IPS DF 6.9 (cell line): ENCODE measurements around the gene YIPF4.

Experiments used
- DNase-seq: peaks from one replicate; pipeline ENCODE4 v3.0.0-alpha.2; 2013; ENCODE audit warnings: low read depth, low spot score
- H3K27ac ChIP-seq: one replicate; pipeline ENCODE4 v1.5.1; 2013; ENCODE audit warnings: low read length, control low read depth
- H3K27me3 ChIP-seq: 2 replicates; pipeline ENCODE4 v1.6.1; 2013; ENCODE audit warnings: mild to moderate bottlenecking, low read length; ENCODE audit not compliant: control insufficient read depth, insufficient read depth
- H3K36me3 ChIP-seq: 2 replicates; pipeline ENCODE4 v1.6.1; 2013; ENCODE audit warnings: low read length; ENCODE audit not compliant: control insufficient read depth, insufficient read depth
- H3K4me1 ChIP-seq: 2 replicates; pipeline ENCODE4 v1.6.1; 2013; ENCODE audit warnings: low read length; ENCODE audit not compliant: control insufficient read depth, insufficient read depth
- H3K4me3 ChIP-seq: 2 replicates; pipeline ENCODE4 v1.5.1; 2013; ENCODE audit warnings: mild to moderate bottlenecking, low read length
- H3K9me3 ChIP-seq: 2 replicates; pipeline ENCODE4 v1.6.1; 2013; ENCODE audit warnings: low read length, inconsistent platforms; ENCODE audit not compliant: control insufficient read depth, insufficient read depth
- WGBS: extraction: QIAGEN DNeasy Blood & Tissue Kit; methylation state at CpG from one replicate; pipeline ENCODE4 v1.1.7; 2013; ENCODE audit warnings: mixed read lengths, missing lambda C conversion rate; ENCODE audit not compliant: insufficient read length, insufficient coverage; 5-methylcytosine and 5-hydroxymethylcytosine counted together

YIPF4 gene

DNA sequence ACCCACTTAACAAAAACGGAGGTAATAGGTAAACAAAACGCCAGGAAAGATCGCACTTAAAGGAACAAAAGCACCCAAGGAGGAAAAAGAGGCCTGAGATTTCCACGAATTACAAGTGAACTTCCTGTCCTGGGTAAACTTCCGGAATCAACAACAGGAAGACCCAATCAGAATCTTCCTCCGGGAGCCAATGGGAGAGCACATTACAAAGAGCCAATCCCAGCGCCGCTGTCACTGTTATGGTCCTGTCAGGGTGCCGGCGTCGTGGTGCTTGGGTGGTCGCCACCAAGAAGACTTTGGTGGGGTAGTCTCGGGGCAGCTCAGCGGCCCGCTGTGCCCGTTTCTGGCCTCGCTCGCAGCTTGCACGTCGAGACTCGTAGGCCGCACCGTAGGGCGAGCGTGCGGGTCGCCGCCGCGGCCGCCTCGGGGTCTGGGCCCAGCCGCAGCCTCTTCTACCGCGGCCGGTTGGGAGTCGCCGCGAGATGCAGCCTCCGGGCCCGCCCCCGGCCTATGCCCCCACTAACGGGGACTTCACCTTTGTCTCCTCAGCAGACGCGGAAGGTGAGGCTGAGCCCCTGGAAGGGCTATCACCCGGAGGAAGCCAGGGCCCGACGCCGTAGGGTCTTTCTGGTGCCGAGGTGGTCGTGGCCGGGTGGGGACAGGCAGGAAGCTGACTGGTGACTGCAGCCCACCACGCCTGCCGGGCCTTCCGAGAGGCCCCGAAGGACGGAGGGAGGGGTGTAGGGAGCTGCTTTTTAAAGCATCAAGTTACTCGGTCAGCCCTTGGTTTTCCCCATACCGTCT lies at the start of gene YIPF4:
TSS of gene YIPF4 (plus strand) at position 231 of the 804 bp plus-strand sequence. CDS start at position 483, 252 bp downstream.
- H3K36me3 ChIP-seq, result 0 out of 2 replicates have a peak, but pooled peaks cover 4% of the 10 kb centered on the region
- no peak within 1 kb of the TSS for H3K27ac ChIP-seq
- no peaks in the 10 kb centered on the region for H3K27me3 ChIP-seq
- H3K4me1 ChIP-seq, result no peaks in the 10 kb centered on the region
- H3K9me3 ChIP-seq, result no peaks in the 10 kb centered on the region
- no CpG with 5 or more reads among the region's 59 CpGs for WGBS
- DNase-seq, result peak; percentile 73
- H3K4me3 ChIP-seq, result peak within 1 kb of the TSS; percentile 99

- WGBS, result no CpG with 5 or more reads among the region's 2 CpGs
- H3K9me3 ChIP-seq, result no peaks in the 10 kb centered on the region
- H3K4me3 ChIP-seq, result no peak overlapping the region
- 0 out of 2 replicates have a peak, but pooled peaks cover 2% of the 10 kb centered on the region for H3K36me3 ChIP-seq
- no peak overlapping the region for H3K27ac ChIP-seq
- no peaks in the 10 kb centered on the region for H3K4me1 ChIP-seq
- no peak for DNase-seq
- H3K27me3 ChIP-seq, result no peaks in the 10 kb centered on the region
These were observed 49.5 kb upstream of the YIPF4 start for GRCh38 chr2:32228181-32228580.

- DNase-seq, result no peak
- no peak overlapping the region for H3K4me3 ChIP-seq
- no peak overlapping the region for H3K27ac ChIP-seq
- H3K36me3 ChIP-seq, result 0 out of 2 replicates have a peak, but pooled peaks cover 2% of the 10 kb centered on the region
- no peaks in the 10 kb centered on the region for H3K4me1 ChIP-seq
- H3K27me3 ChIP-seq, result no peaks in the 10 kb centered on the region
- no CpG with 5 or more reads among the region's 1 CpG for WGBS
- H3K9me3 ChIP-seq, result no peaks in the 10 kb centered on the region
These were observed 48.1 kb upstream of the YIPF4 start for GRCh38 chr2:32229635-32230034.

DNA sequence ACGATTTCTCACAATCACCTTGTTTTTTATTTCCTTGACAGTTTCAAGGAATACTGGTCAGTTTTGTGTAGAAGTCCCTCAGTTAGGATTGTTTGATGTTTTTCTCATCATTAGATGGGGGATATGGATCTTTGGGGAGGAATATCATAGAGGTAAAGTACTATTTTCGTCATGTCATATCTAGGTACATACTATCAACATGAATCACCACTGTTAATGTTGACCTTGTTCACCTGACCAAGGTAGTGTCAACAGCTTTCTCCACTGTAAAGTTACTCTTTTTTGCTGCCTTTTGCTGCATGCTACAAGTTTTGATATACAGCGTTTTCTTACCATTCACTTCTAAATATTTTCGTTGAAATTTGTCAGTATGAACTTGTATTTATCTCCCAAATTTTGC lies 45.7 kb upstream of the YIPF4 start:
- Histone ChIP-seq H3K27me3 (no peaks in the 10 kb centered on the region), H3K4me1 (no peaks in the 10 kb centered on the region)
- no CpG with 5 or more reads among the region's 4 CpGs for WGBS

GRCh38 chr2:32235315-32235714 lies 42.4 kb upstream of the YIPF4 start:
- H3K27ac ChIP-seq, result no peak overlapping the region
- H3K9me3 ChIP-seq, result no peaks in the 10 kb centered on the region
- H3K36me3 ChIP-seq, result no peaks in the 10 kb centered on the region
- no CpG with 5 or more reads among the region's 5 CpGs for WGBS
- no peaks in the 10 kb centered on the region for H3K4me1 ChIP-seq
- H3K27me3 ChIP-seq, result no peaks in the 10 kb centered on the region
- H3K4me3 ChIP-seq, result no peak overlapping the region
- no peak for DNase-seq

More for the DNA sequence above, 45.7 kb upstream of the YIPF4 start:
- H3K27ac ChIP-seq, result no peak overlapping the region
- H3K9me3 ChIP-seq, result no peaks in the 10 kb centered on the region
- DNase-seq, result no peak
- no peaks in the 10 kb centered on the region for H3K36me3 ChIP-seq
- no peak overlapping the region for H3K4me3 ChIP-seq

DNA sequence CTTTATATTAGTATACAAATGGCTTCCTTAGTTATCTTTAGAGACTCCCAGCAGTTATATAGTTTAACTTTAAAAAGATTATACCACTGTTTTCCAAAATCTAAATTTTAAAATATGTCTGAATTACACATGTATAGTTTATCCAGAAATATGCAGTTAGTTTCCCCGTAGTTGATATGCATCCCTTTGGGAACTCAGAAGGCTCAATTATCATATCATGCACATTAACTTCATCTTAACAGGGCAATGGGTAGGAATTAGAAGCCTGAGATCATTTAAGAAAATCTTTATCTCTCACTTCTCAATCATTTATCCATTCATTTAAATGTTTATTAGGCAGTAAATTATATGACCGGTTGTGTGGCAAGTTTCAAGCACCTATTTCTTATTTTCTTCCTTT lies 40.2 kb upstream of the YIPF4 start:
- no peak for DNase-seq
- Histone ChIP-seq H3K9me3 (no peaks in the 10 kb centered on the region), H3K4me1 (no peaks in the 10 kb centered on the region), H3K36me3 (no peaks in the 10 kb centered on the region), H3K27ac (no peak overlapping the region), H3K4me3 (no peak overlapping the region), H3K27me3 (no peaks in the 10 kb centered on the region)
- no CpG with 5 or more reads among the region's 2 CpGs for WGBS

GRCh38 chr2:32237996-32238395 lies 39.7 kb upstream of the YIPF4 start:
- no peak overlapping the region for H3K27ac ChIP-seq
- no peaks in the 10 kb centered on the region for H3K9me3 ChIP-seq
- H3K27me3 ChIP-seq, result no peaks in the 10 kb centered on the region
- H3K36me3 ChIP-seq, result no peaks in the 10 kb centered on the region
- no peak for DNase-seq
- H3K4me3 ChIP-seq, result no peak overlapping the region
- WGBS, result no CpG with 5 or more reads among the region's 2 CpGs
- H3K4me1 ChIP-seq, result no peaks in the 10 kb centered on the region

DNA sequence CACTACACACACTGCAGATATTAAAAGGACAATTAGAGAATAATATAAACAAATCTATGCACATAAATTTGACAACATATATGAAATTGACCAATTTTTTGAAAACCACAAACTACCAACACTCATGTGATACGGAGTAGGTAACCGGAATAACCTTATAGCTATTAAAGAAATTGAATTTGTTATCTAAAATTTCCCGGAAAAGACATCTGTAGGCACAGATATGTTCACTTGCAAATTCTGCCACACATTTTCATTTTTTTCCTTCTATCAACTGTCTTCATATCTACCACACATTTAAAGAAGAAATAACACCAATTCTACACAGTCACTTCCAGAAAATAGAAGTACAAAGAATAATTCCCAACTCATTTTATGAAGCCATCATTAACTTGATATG lies 35.4 kb upstream of the YIPF4 start:
- Histone ChIP-seq H3K9me3 (no peaks in the 10 kb centered on the region), H3K4me3 (no peak overlapping the region), H3K36me3 (no peaks in the 10 kb centered on the region), H3K27ac (no peak overlapping the region), H3K27me3 (no peaks in the 10 kb centered on the region), H3K4me1 (no peaks in the 10 kb centered on the region)
- WGBS, result no CpG with 5 or more reads among the region's 3 CpGs
- DNase-seq, result no peak

DNA sequence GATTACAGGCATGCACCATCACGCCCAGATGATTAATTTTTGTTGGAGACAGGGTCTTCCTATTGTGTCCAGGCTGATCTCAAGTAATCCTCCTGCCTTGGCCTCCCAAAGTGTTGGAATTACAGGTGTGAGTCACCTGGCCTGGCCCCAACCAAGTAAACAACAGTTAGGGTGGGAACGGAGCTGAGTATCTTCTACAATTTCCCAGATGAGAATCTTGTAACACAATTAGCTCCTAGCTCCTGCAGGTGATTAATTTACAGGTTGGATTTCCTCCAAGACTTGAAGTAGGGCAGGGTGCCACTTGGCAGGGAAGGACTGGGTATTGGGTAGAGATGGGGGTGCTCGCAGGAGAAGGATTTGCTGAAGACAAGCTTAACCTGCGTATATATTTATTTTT lies 30.8 kb upstream of the YIPF4 start:
- no peaks in the 10 kb centered on the region for H3K27me3 ChIP-seq
- no peaks in the 10 kb centered on the region for H3K36me3 ChIP-seq
- no peaks in the 10 kb centered on the region for H3K4me1 ChIP-seq
- H3K4me3 ChIP-seq, result no peak overlapping the region
- H3K27ac ChIP-seq, result no peak overlapping the region
- WGBS, result no CpG with 5 or more reads among the region's 4 CpGs
- H3K9me3 ChIP-seq, result no peaks in the 10 kb centered on the region
- no peak for DNase-seq

DNA sequence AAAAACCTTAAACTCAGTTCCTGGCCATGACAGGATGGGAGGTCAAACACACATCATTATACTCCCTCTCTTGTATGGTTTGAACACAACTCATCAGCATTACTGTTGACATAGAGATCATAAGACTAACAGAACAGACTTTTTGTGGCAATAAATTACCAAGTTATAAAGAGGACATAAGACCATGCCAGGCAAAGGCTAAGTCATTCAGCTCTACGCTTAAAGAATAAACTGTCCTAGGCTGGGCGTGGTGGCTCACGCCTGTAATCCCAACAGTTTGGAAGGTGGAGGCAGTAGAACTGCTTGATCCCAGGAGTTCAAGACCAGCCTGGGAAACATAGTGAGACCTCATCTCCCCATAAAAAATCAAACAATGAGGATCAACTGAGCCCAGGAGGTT lies 29.4 kb upstream of the YIPF4 start:
- no CpG with 5 or more reads among the region's 3 CpGs for WGBS
- DNase-seq, result no peak

GRCh38 chr2:32249731-32250236 lies 27.9 kb upstream of the YIPF4 start:
- no peak for DNase-seq
- no CpG with 5 or more reads among the region's 2 CpGs for WGBS

More for the DNA sequence above, 29.4 kb upstream of the YIPF4 start:
- H3K9me3 ChIP-seq, result no peaks in the 10 kb centered on the region
- no peaks in the 10 kb centered on the region for H3K4me1 ChIP-seq
- H3K27me3 ChIP-seq, result no peaks in the 10 kb centered on the region
- no peaks in the 10 kb centered on the region for H3K36me3 ChIP-seq
- no peak overlapping the region for H3K27ac ChIP-seq
- no peak overlapping the region for H3K4me3 ChIP-seq

More at GRCh38 chr2:32249731-32250236, 27.9 kb upstream of the YIPF4 start:
- Histone ChIP-seq H3K4me1 (no peaks in the 10 kb centered on the region), H3K9me3 (no peaks in the 10 kb centered on the region), H3K27ac (no peak overlapping the region), H3K27me3 (no peaks in the 10 kb centered on the region), H3K36me3 (no peaks in the 10 kb centered on the region), H3K4me3 (no peak overlapping the region)
